ENCODE results near the gene MUC12. TPM values are rescaled to one million over a fixed set of nuclear protein-coding genes. Genes with fewer than 3 reads are reported as not detected.
"Not testable (repeated sequence)": the region's sequence is repeated elsewhere in the genome, so short reads cannot be mapped to it uniquely, and the experiment has no call there.

Gene MUC12
- total and polyA plus RNA-seq, 4 donors = 0.16 TPM; not detected in 3

DNA sequence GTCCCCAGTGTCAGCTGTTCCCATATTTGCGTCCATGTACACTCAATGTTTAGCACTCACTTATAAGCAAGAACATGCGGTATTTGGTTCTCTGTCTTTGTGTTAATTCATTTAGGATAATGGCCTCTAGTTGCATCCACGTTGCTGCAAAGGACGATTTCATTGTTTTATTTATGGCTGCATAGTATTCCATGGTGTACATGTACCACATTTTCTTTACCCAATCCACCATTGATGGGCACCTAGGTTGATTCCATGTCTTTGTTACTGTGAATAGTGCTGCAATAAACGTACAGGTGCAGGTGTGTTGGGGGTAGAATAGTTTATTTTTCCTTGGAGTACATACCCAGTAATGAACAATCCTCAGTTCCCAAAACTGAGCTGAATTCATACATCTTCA lies 91.6 kb downstream of the MUC12 start (continued):
- TF ChIP-seq, protein P1, sequence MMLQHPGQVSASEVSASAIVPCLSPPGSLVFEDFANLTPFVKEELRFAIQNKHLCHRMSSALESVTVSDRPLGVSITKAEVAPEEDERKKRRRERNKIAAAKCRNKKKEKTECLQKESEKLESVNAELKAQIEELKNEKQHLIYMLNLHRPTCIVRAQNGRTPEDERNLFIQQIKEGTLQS (IDR thresholded peaks at IDR 0.05) = no peak

GRCh38 chr7:101064176-101064550 lies 94.8 kb downstream of the MUC12 start:
- not testable (repeated sequence) for H3K9me3 ChIP-seq (ENCODE audit: control insufficient read depth in 4 of 4, low read length in 3 of 4); H3K9ac ChIP-seq (ENCODE audit: low read depth in 1 of 2, low read length in 2 of 2); H3K4me3 ChIP-seq (ENCODE audit: low read depth in 1 of 3, low read length in 3 of 3); H3K36me3 ChIP-seq (ENCODE audit: control insufficient read depth in 4 of 4, insufficient read depth in 3 of 4, low read depth in 1 of 4, low read length in 3 of 4); H3K27me3 ChIP-seq (ENCODE audit: control insufficient read depth in 4 of 4, insufficient read depth in 4 of 4, low read length in 3 of 4); H3K27ac ChIP-seq (ENCODE audit: low read depth in 1 of 2, low read length in 2 of 2); DNase-seq (ENCODE audit: low spot score); H3K4me1 ChIP-seq (ENCODE audit: control insufficient read depth in 4 of 4, insufficient read depth in 4 of 4, low read length in 3 of 4)
- WGBS = 76% methylated on average over 9 of the region's 9 CpGs

DNA sequence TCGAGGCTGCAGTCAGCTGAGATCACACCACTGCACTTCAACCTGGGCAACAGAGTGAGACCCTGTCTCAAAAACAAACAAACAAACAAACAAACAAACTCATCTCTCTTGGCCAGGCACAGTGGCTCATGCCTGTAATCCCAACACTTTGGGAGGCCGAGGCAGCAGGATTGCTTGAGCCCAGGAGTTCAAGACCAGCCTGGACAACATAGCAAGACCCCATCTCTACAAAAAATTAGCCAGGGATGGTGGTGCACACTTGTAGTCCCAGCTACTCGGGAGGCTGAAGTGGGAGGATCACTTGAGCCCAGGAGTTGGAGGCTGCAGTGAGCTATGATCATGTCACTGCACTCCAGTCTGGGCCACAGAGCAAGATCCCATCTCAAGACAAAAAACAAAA lies 95.8 kb downstream of the MUC12 start:
- not testable (repeated sequence) for H3K27me3 ChIP-seq (ENCODE audit: control insufficient read depth in 4 of 4, insufficient read depth in 4 of 4, low read length in 3 of 4); H3K36me3 ChIP-seq (ENCODE audit: control insufficient read depth in 4 of 4, insufficient read depth in 3 of 4, low read depth in 1 of 4, low read length in 3 of 4); DNase-seq (ENCODE audit: low spot score); H3K4me1 ChIP-seq (ENCODE audit: control insufficient read depth in 4 of 4, insufficient read depth in 4 of 4, low read length in 3 of 4); H3K9me3 ChIP-seq (ENCODE audit: control insufficient read depth in 4 of 4, low read length in 3 of 4); H3K27ac ChIP-seq (ENCODE audit: low read depth in 1 of 2, low read length in 2 of 2); H3K9ac ChIP-seq (ENCODE audit: low read depth in 1 of 2, low read length in 2 of 2); H3K4me3 ChIP-seq (ENCODE audit: low read depth in 1 of 3, low read length in 3 of 3)
- 69% methylated on average over 3 of the region's 3 CpGs for WGBS

DNA sequence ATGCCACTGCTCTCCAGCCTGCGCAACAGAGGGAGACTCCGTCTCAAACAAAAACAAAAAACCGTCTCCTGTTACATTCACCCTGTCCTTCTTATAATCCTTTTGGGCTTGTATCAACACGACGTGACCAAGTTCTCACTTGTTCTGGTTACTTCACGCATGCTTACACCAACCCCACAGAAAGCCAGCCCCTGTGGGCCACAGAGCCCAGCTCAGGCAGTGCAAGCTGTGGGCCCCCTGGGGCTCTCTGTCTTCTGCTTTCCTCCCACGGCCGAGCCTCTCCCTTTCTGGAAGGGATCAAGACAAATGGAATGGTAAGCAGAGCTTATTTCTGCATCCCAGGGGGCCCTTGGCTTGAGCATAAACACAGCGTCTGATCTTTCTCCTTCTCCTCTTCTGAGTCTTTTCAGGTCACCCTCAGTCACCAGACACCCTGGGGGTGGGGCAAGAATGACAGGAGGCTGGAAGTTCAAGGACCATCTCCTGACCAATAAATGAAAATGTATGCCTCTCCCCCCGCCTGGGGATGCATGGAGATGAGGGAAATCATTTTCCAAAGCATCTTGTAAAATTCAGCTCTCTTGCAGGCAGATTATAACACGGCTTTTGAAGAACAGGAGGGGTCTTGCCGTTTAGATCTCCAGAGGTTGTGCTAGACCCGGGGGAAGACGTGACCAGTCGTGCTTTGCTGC lies 96.9 kb downstream of the MUC12 start:
- no peak for DNase-seq (ENCODE audit: low spot score)
- WGBS = 64% methylated on average over 15 of the region's 15 CpGs
- TF ChIP-seq, protein P2, sequence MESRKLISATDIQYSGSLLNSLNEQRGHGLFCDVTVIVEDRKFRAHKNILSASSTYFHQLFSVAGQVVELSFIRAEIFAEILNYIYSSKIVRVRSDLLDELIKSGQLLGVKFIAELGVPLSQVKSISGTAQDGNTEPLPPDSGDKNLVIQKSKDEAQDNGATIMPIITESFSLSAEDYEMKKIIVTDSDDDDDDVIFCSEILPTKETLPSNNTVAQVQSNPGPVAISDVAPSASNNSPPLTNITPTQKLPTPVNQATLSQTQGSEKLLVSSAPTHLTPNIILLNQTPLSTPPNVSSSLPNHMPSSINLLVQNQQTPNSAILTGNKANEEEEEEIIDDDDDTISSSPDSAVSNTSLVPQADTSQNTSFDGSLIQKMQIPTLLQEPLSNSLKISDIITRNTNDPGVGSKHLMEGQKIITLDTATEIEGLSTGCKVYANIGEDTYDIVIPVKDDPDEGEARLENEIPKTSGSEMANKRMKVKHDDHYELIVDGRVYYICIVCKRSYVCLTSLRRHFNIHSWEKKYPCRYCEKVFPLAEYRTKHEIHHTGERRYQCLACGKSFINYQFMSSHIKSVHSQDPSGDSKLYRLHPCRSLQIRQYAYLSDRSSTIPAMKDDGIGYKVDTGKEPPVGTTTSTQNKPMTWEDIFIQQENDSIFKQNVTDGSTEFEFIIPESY (IDR thresholded peaks at IDR 0.05) = no peak
- TF ChIP-seq, protein P3, sequence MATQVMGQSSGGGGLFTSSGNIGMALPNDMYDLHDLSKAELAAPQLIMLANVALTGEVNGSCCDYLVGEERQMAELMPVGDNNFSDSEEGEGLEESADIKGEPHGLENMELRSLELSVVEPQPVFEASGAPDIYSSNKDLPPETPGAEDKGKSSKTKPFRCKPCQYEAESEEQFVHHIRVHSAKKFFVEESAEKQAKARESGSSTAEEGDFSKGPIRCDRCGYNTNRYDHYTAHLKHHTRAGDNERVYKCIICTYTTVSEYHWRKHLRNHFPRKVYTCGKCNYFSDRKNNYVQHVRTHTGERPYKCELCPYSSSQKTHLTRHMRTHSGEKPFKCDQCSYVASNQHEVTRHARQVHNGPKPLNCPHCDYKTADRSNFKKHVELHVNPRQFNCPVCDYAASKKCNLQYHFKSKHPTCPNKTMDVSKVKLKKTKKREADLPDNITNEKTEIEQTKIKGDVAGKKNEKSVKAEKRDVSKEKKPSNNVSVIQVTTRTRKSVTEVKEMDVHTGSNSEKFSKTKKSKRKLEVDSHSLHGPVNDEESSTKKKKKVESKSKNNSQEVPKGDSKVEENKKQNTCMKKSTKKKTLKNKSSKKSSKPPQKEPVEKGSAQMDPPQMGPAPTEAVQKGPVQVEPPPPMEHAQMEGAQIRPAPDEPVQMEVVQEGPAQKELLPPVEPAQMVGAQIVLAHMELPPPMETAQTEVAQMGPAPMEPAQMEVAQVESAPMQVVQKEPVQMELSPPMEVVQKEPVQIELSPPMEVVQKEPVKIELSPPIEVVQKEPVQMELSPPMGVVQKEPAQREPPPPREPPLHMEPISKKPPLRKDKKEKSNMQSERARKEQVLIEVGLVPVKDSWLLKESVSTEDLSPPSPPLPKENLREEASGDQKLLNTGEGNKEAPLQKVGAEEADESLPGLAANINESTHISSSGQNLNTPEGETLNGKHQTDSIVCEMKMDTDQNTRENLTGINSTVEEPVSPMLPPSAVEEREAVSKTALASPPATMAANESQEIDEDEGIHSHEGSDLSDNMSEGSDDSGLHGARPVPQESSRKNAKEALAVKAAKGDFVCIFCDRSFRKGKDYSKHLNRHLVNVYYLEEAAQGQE (IDR thresholded peaks at IDR 0.05) = no peak
- TF ChIP-seq GABPA (IDR thresholded peaks at IDR 0.05 in 1 of 2, conservative IDR thresholded peaks at IDR 0.05 in 1 of 2) (no peak), FOXA2 (IDR thresholded peaks at IDR 0.05) (no peak), JUND (IDR thresholded peaks at IDR 0.05) (no peak), SP1 (IDR thresholded peaks at IDR 0.05) (no peak), TAF1 (conservative IDR thresholded peaks at IDR 0.05) (no peak), RAD21 (IDR thresholded peaks at IDR 0.05) (no peak), RXRA (IDR thresholded peaks at IDR 0.05) (no peak), NR2F2 (IDR thresholded peaks at IDR 0.05) (no peak), HNF4G (IDR thresholded peaks at IDR 0.05) (no peak), YY1 (IDR thresholded peaks at IDR 0.05) (no peak), FOXA1 (IDR thresholded peaks at IDR 0.05) (no peak), EGR1 (IDR thresholded peaks at IDR 0.05; ENCODE audit: low read depth in 2 of 2) (no peak), CTCF (IDR thresholded peaks at IDR 0.05; ENCODE audit: low read depth, low read length, missing input control) (no peak), HNF4A (conservative IDR thresholded peaks at IDR 0.05) (no peak)
- TF ChIP-seq, protein P4, sequence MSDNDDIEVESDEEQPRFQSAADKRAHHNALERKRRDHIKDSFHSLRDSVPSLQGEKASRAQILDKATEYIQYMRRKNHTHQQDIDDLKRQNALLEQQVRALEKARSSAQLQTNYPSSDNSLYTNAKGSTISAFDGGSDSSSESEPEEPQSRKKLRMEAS (IDR thresholded peaks at IDR 0.05) = no peak
- TF ChIP-seq, protein P1 (IDR thresholded peaks at IDR 0.05) = no peak
- Histone ChIP-seq H3K4me3 (ENCODE audit: low read depth in 1 of 3, low read length in 3 of 3) (no peak overlapping the region), H3K27me3 (ENCODE audit: control insufficient read depth in 4 of 4, insufficient read depth in 4 of 4, low read length in 3 of 4) (no peaks in the 10 kb centered on the region), H3K27ac (ENCODE audit: low read depth in 1 of 2, low read length in 2 of 2) (no peak overlapping the region), H3K9me3 (ENCODE audit: control insufficient read depth in 4 of 4, low read length in 3 of 4) (no peaks in the 10 kb centered on the region), H3K36me3 (ENCODE audit: control insufficient read depth in 4 of 4, insufficient read depth in 3 of 4, low read depth in 1 of 4, low read length in 3 of 4) (no peaks in the 10 kb centered on the region), H3K9ac (ENCODE audit: low read depth in 1 of 2, low read length in 2 of 2) (no peak overlapping the region), H3K4me1 (ENCODE audit: control insufficient read depth in 4 of 4, insufficient read depth in 4 of 4, low read length in 3 of 4) (no peaks in the 10 kb centered on the region)

All from liver (tissue), 9 donors.